K562 (cell line): ENCODE measurements around the gene IFT25. TPM values are rescaled to one million over a fixed set of nuclear protein-coding genes. Genes with fewer than 3 reads are reported as not detected.

Experiments used
- ASH1L ChIP-seq: fragments of 450-650 bp; IDR thresholded peaks from 2 replicates; pipeline ENCODE4 v1.6.1; 2018; ENCODE audit warnings: borderline replicate concordance, mild to moderate bottlenecking, low read depth; ENCODE audit not compliant: partially characterized antibody
- CREB1 ChIP-seq, 2 experiments: sonication (generic) in 1 of 2; formaldehyde crosslinking in 1 of 2; IDR thresholded peaks; 2 replicates each; pipeline versions ENCODE4 v1.6.1 to v1.8.0; 2012 to 2022; ENCODE audit warnings: inconsistent platforms in 1 of 2, mild to moderate bottlenecking in 1 of 2, missing genetic modification reagents in 1 of 2, moderate library complexity in 1 of 2
- HDAC1 ChIP-seq, 2 experiments: fragments of 450-650 bp; IDR thresholded peaks; 2 replicates each; pipeline ENCODE4 v1.6.1; 2016 to 2017; ENCODE audit warnings: inconsistent platforms in 1 of 2, mild to moderate bottlenecking in 1 of 2, moderate library complexity in 1 of 2
- HDAC8 ChIP-seq: fragments of 450-650 bp; IDR thresholded peaks from 2 replicates; pipeline ENCODE4 v1.6.1; 2016; ENCODE audit warnings: mild to moderate bottlenecking, missing genetic modification characterization, moderate library complexity, missing compliant biosample characterization
- HMGXB4 ChIP-seq: sonication (generic); formaldehyde crosslinking; IDR thresholded peaks from 2 replicates; pipeline ENCODE4 v1.8.1; 2023; ENCODE audit warnings: mild to moderate bottlenecking, missing genetic modification reagents
- MCM7 ChIP-seq, 2 experiments: fragments of 450-650 bp; IDR thresholded peaks; 2 replicates each; pipeline ENCODE4 v1.6.1; 2016 to 2018
- NFE2L1 ChIP-seq: fragments of 450-650 bp; IDR thresholded peaks from 2 replicates; pipeline ENCODE4 v1.6.1; 2016; ENCODE audit warnings: missing genetic modification characterization, low read depth, mild to moderate bottlenecking, missing compliant biosample characterization, moderate library complexity, borderline replicate concordance
- NR2C2 ChIP-seq, 2 experiments: fragments of 200-800 bp in 1 of 2; sonication (Bioruptor generic) in 1 of 2; sonication (generic) in 1 of 2; formaldehyde crosslinking in 1 of 2; IDR thresholded peaks; 2 replicates each; pipeline versions ENCODE4 v1.6.1 to v1.8.0; 2016 to 2022; ENCODE audit warnings: mild to moderate bottlenecking in 1 of 2, missing compliant biosample characterization in 1 of 2, missing genetic modification characterization in 1 of 2, missing genetic modification reagents in 1 of 2
- RHOXF2B ChIP-seq: fragments of 250-450 bp; sonication (Bioruptor Pico); conservative IDR thresholded peaks from 2 replicates; pipeline ENCODE4 v1.5.1; 2021
- SMAD3 ChIP-seq: fragments of 450-650 bp; formaldehyde crosslinking; conservative IDR thresholded peaks from 2 replicates; pipeline ENCODE4 v1.4.0; 2020; ENCODE audit warnings: mild to moderate bottlenecking
- SMAD4 ChIP-seq: fragments of 250-450 bp; sonication (Bioruptor Pico); conservative IDR thresholded peaks from 2 replicates; pipeline ENCODE4 v1.8.0; 2021; ENCODE audit warnings: inconsistent platforms, mild to moderate bottlenecking, moderate library complexity
- SMARCA4 ChIP-seq: fragments of 450-650 bp; IDR thresholded peaks from 2 replicates; pipeline ENCODE4 v1.6.1; 2016
- SREBF2 ChIP-seq: sonication (generic); formaldehyde crosslinking; IDR thresholded peaks from 2 replicates; pipeline ENCODE4 v1.4.0; 2020; ENCODE audit warnings: mild to moderate bottlenecking, missing genetic modification reagents
- ZNF282 ChIP-seq: sonication (generic); formaldehyde crosslinking; IDR thresholded peaks from 2 replicates; pipeline ENCODE4 v1.8.1; 2023; ENCODE audit warnings: missing genetic modification reagents
- polyA plus RNA-seq, 8 experiments: library from polyadenylated mRNA; depleted of rRNA in 4 of 8; stranded (reverse) in 5 of 8; unstranded in 3 of 8; fragments of >200 nt; fragmentation: Nextera tagmentation in 2 of 8; fragmentation: Illumina TruSeq in 1 of 8; extraction: Ambion mirVana in 2 of 8; extraction: Trizol in 1 of 8; gene quantifications; 2 replicates each; pipeline versions ENCODE4 v1.2.1 to v1.2.3, GENCODE V29; 2011 to 2014; ENCODE audit warnings: inconsistent platforms in 1 of 8, missing spikeins in 1 of 8
- total RNA-seq, 7 experiments: library from RNA; depleted of rRNA in 6 of 7; stranded (reverse); fragments of >200 nt in 6 of 7; fragmentation: Illumina TruSeq in 2 of 7; extraction: Trizol in 2 of 7; gene quantifications; 2 replicates each; pipeline versions ENCODE4 v1.2.1 to v1.2.3, GENCODE V29; 2011 to 2021; ENCODE audit warnings: low replicate concordance in 1 of 7
- TF ChIP-seq, protein P1 (sequence below): conservative IDR thresholded peaks from 2 replicates; pipeline ENCODE4 v1.6.1; 2011; ENCODE audit warnings: low read depth, mild to moderate bottlenecking, low read length; ENCODE audit not compliant: control insufficient read depth
- TF ChIP-seq, protein P2 (sequence below): fragments of 450-650 bp; IDR thresholded peaks from 2 replicates; pipeline ENCODE4 v1.6.1; 2017; ENCODE audit warnings: mild to moderate bottlenecking, moderate library complexity
- TF ChIP-seq, protein P3 (sequence below), 2 experiments: fragments of 450-650 bp in 1 of 2; IDR thresholded peaks; 2 replicates each; pipeline ENCODE4 v1.6.1; 2011 to 2017; ENCODE audit warnings: low read depth in 2 of 2, antibody characterized with exemption in 1 of 2, borderline replicate concordance in 1 of 2, low read length in 1 of 2, mild to moderate bottlenecking in 1 of 2, mixed read lengths in 1 of 2; ENCODE audit not compliant: control insufficient read depth in 1 of 2

The IFT25 gene
- total and polyA plus RNA-seq, 9 of the 15 experiments (the other 6 are each of a cell fraction or from before 2014, with no cell fraction given): 93.6 to 209 (median 167) TPM

DNA sequence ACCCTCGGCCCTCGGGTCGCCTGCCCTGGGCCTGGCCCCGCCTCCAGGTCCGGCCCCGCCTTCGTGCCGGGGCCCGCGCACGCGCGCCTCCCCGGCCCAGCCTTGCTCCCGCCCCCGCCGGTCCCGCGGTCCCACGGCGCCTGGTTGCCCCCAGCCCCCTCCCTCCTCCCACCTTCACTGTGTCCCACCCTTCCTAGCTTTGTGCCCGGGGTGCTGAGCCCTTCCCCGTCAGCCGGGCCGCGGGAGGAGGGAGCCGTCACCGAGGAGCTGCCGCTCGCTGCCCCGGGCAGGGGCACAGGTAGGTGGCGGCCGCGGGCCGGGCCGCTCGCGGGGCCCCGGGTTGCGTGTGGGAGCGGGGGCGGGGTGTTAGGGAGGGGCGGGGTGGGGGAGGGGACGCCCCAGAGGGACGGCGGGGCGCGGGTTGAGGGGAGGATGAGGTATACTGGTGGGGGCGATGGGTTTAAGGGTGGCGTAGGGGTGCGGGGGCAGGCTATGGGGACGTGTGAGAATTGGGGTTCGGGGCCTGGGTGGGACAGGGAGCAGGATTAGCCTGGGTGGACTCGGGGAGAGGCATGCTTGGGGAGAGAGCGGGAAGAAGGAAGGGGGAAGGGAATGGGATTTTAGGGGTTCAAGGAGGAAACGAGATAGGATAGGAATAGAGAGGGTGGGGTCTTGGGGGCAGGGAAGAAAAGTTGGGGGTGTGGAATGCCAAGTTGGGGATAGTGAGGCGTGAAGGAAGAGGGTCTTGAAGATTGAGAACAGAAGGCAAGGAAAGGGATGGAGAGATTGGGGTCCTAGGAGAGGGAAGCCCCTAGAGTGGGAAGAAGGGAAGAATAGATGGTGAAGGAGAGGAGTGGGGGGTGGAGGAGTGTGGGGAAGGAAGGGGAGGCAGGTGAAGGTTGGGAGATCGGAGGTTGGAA lies 1.0 kb upstream of the IFT25 start, which contains the start of gene LRRC42 (continued):
- TF ChIP-seq, protein P1, sequence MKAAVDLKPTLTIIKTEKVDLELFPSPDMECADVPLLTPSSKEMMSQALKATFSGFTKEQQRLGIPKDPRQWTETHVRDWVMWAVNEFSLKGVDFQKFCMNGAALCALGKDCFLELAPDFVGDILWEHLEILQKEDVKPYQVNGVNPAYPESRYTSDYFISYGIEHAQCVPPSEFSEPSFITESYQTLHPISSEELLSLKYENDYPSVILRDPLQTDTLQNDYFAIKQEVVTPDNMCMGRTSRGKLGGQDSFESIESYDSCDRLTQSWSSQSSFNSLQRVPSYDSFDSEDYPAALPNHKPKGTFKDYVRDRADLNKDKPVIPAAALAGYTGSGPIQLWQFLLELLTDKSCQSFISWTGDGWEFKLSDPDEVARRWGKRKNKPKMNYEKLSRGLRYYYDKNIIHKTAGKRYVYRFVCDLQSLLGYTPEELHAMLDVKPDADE: no peak; the same call in 1 of the 2 replicates
- TF ChIP-seq MCM7 (IDR thresholded peaks at IDR 0.05) (no peak), SREBF2 (CRISPR knock-in tag) (no peak), HDAC8 (tag) (no peak), CREB1 (IDR thresholded peaks at IDR 0.05) (no peak), CREB1 (CRISPR knock-in tag; IDR thresholded peaks at IDR 0.05) (no peak), NFE2L1 (tag) (no peak), SMARCA4 (no peak), ZNF282 (CRISPR knock-in tag) (no peak), HMGXB4 (CRISPR knock-in tag) (no peak), NR2C2 (CRISPR knock-in tag; IDR thresholded peaks at IDR 0.05) (no peak), NR2C2 (tag; IDR thresholded peaks at IDR 0.05) (no peak), HDAC1 (IDR thresholded peaks at IDR 0.05) (peak in 1 of 2 experiments; percentile 76; a peak in 1 of 4 replicates), RHOXF2B (CRISPR knock-in tag) (no peak), SMAD3 (CRISPR knock-in tag) (no peak), ASH1L (peak; percentile 48), SMAD4 (CRISPR knock-in tag) (no peak)
- TF ChIP-seq, protein P2, sequence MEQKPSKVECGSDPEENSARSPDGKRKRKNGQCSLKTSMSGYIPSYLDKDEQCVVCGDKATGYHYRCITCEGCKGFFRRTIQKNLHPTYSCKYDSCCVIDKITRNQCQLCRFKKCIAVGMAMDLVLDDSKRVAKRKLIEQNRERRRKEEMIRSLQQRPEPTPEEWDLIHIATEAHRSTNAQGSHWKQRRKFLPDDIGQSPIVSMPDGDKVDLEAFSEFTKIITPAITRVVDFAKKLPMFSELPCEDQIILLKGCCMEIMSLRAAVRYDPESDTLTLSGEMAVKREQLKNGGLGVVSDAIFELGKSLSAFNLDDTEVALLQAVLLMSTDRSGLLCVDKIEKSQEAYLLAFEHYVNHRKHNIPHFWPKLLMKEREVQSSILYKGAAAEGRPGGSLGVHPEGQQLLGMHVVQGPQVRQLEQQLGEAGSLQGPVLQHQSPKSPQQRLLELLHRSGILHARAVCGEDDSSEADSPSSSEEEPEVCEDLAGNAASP: no peak
- TF ChIP-seq, protein P3, sequence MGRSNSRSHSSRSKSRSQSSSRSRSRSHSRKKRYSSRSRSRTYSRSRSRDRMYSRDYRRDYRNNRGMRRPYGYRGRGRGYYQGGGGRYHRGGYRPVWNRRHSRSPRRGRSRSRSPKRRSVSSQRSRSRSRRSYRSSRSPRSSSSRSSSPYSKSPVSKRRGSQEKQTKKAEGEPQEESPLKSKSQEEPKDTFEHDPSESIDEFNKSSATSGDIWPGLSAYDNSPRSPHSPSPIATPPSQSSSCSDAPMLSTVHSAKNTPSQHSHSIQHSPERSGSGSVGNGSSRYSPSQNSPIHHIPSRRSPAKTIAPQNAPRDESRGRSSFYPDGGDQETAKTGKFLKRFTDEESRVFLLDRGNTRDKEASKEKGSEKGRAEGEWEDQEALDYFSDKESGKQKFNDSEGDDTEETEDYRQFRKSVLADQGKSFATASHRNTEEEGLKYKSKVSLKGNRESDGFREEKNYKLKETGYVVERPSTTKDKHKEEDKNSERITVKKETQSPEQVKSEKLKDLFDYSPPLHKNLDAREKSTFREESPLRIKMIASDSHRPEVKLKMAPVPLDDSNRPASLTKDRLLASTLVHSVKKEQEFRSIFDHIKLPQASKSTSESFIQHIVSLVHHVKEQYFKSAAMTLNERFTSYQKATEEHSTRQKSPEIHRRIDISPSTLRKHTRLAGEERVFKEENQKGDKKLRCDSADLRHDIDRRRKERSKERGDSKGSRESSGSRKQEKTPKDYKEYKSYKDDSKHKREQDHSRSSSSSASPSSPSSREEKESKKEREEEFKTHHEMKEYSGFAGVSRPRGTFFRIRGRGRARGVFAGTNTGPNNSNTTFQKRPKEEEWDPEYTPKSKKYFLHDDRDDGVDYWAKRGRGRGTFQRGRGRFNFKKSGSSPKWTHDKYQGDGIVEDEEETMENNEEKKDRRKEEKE (IDR thresholded peaks at IDR 0.05; ENCODE audit: borderline replicate concordance in 1 of 2, control insufficient read depth in 1 of 2, low read depth in 2 of 2, low read length in 1 of 2): peak in 1 of 2 experiments; percentile 21; a peak in 1 of 4 replicates
